K562 (cell line): ENCODE data around the gene RTF1. TPM values are rescaled to one million over a fixed set of nuclear protein-coding genes. Genes with fewer than 3 reads are reported as not detected.

Experiments
- BHLHE40 ChIP-seq: IDR thresholded peaks from 2 replicates; pipeline ENCODE4 v1.6.1; 2011; ENCODE audit warnings: low read length, improper control_type of control experiment
- CEBPG ChIP-seq, 3 experiments: fragments of 200-800 bp in 1 of 3; sonication (Bioruptor generic) in 1 of 3; sonication (generic) in 1 of 3; formaldehyde crosslinking in 1 of 3; IDR thresholded peaks in 2 of 3; conservative IDR thresholded peaks in 1 of 3; 2 replicates each; pipeline versions ENCODE4 v1.6.1 to v1.8.0; 2016 to 2022; ENCODE audit warnings: missing compliant biosample characterization in 2 of 3, missing genetic modification characterization in 2 of 3, mild to moderate bottlenecking in 1 of 3, missing genetic modification reagents in 1 of 3
- CTCF ChIP-seq, 3 experiments: IDR thresholded peaks in 2 of 3; conservative IDR thresholded peaks in 1 of 3; 2 replicates each; pipeline ENCODE4 v1.5.1; 2011 to 2012; ENCODE audit warnings: low read length in 3 of 3, mild to moderate bottlenecking in 3 of 3, control low read depth in 2 of 3, improper control_type of control experiment in 1 of 3, inconsistent platforms in 1 of 3, low read depth in 1 of 3, mixed read lengths in 1 of 3, moderate library complexity in 1 of 3; ENCODE audit not compliant: insufficient read depth in 2 of 3
- MTA2 ChIP-seq: fragments of 450-650 bp; IDR thresholded peaks from 2 replicates; pipeline ENCODE4 v1.6.1; 2016; ENCODE audit warnings: low read depth
- RFX7 ChIP-seq: fragments of 250-450 bp; sonication (Bioruptor Pico); IDR thresholded peaks from 2 replicates; pipeline ENCODE4 v1.5.1; 2021; ENCODE audit warnings: mild to moderate bottlenecking
- SIN3A ChIP-seq, 2 experiments: fragments of 150-350 bp in 1 of 2; IDR thresholded peaks; 2 replicates each; pipeline ENCODE4 v1.6.1; 2011 to 2016; ENCODE audit warnings: borderline replicate concordance in 2 of 2, low read depth in 2 of 2, low read length in 2 of 2, mild to moderate bottlenecking in 2 of 2, moderate library complexity in 2 of 2; ENCODE audit not compliant: control insufficient read depth in 1 of 2
- TAL1 ChIP-seq: fragments of 450-650 bp; IDR thresholded peaks from 2 replicates; pipeline ENCODE4 v1.6.1; 2016; ENCODE audit warnings: mild to moderate bottlenecking
- THAP12 ChIP-seq: fragments of 250-450 bp; sonication (Bioruptor Pico); IDR thresholded peaks from 2 replicates; pipeline ENCODE4 v1.9.0; 2021; ENCODE audit warnings: mild to moderate bottlenecking, inconsistent platforms
- ZBTB11 ChIP-seq, 3 experiments: fragments of 200-800 bp in 1 of 3; fragments of 250-450 bp in 1 of 3; fragments of 450-650 bp in 1 of 3; sonication (Bioruptor Pico) in 1 of 3; sonication (Bioruptor generic) in 1 of 3; formaldehyde crosslinking in 1 of 3; IDR thresholded peaks; 2 replicates each; pipeline versions ENCODE4 v1.6.1 to v1.8.0; 2016 to 2022; ENCODE audit warnings: mild to moderate bottlenecking in 2 of 3, missing genetic modification characterization in 2 of 3, missing compliant biosample characterization in 1 of 3, moderate library complexity in 1 of 3
- ZHX1 ChIP-seq: fragments of 150-350 bp; conservative IDR thresholded peaks from 2 replicates; pipeline ENCODE4 v1.6.1; 2014; ENCODE audit warnings: low read length
- ZNF146 ChIP-seq: IDR thresholded peaks from one replicate; pipeline ENCODE4 v1.6.1; 2018; ENCODE audit warnings: missing compliant biosample characterization; ENCODE audit not compliant: unreplicated experiment
- ZNF263 ChIP-seq: sonication (generic); formaldehyde crosslinking; IDR thresholded peaks from 2 replicates; pipeline ENCODE4 v1.8.0; 2022; ENCODE audit warnings: mild to moderate bottlenecking, missing genetic modification reagents, borderline replicate concordance
- ZNF431 ChIP-seq: sonication (generic); formaldehyde crosslinking; IDR thresholded peaks from 2 replicates; pipeline ENCODE4 v1.8.0; 2022; ENCODE audit warnings: mild to moderate bottlenecking, missing genetic modification reagents
- polyA plus RNA-seq, 8 experiments: library from polyadenylated mRNA; depleted of rRNA in 4 of 8; stranded (reverse) in 5 of 8; unstranded in 3 of 8; fragments of >200 nt; fragmentation: Nextera tagmentation in 2 of 8; fragmentation: Illumina TruSeq in 1 of 8; extraction: Ambion mirVana in 2 of 8; extraction: Trizol in 1 of 8; gene quantifications; 2 replicates each; pipeline versions ENCODE4 v1.2.1 to v1.2.3, GENCODE V29; 2011 to 2014; ENCODE audit warnings: inconsistent platforms in 1 of 8, missing spikeins in 1 of 8
- total RNA-seq, 7 experiments: library from RNA; depleted of rRNA in 6 of 7; stranded (reverse); fragments of >200 nt in 6 of 7; fragmentation: Illumina TruSeq in 2 of 7; extraction: Trizol in 2 of 7; gene quantifications; 2 replicates each; pipeline versions ENCODE4 v1.2.1 to v1.2.3, GENCODE V29; 2011 to 2021; ENCODE audit warnings: low replicate concordance in 1 of 7

Gene RTF1
- total and polyA plus RNA-seq, 9 of the 15 experiments (the other 6 are each of a cell fraction or from before 2014, with no cell fraction given), result 7.6 to 69.5 (median 31.5) TPM

GRCh38 chr15:41416742-41417417 lies at the start of gene RTF1 (continued):
- TF ChIP-seq THAP12 (CRISPR knock-in tag) (peak; percentile 58; the same call in 1 of the 2 replicates), BHLHE40 (peak; percentile 79), ZHX1 (no peak), ZNF263 (CRISPR knock-in tag) (no peak; the same call in 1 of the 2 replicates), MTA2 (no peak), ZNF431 (0 out of 2 replicates have a peak, but pooled peaks have one; percentile 52), CTCF (IDR thresholded peaks at IDR 0.05 in 2 of 3, conservative IDR thresholded peaks at IDR 0.05 in 1 of 3; ENCODE audit: insufficient read depth in 2 of 3, low read depth in 1 of 3, low read length in 3 of 3) (0 out of 6 replicates have a peak, but pooled peaks of 1 of the 3 experiments have one; percentile 0), CEBPG (CRISPR knock-in tag; IDR thresholded peaks at IDR 0.05) (no peak), CEBPG (tag; conservative IDR thresholded peaks at IDR 0.05 in 1 of 2, IDR thresholded peaks at IDR 0.05 in 1 of 2) (no peak), SIN3A (IDR thresholded peaks at IDR 0.05; ENCODE audit: borderline replicate concordance in 2 of 2, control insufficient read depth in 1 of 2, low read depth in 2 of 2, low read length in 2 of 2) (peak; percentile 25 to 99; a peak in 3 of 4 replicates), ZNF146 (CRISPR knock-in tag) (no peak), RFX7 (CRISPR knock-in tag) (no peak), TAL1 (no peak), ZBTB11 (CRISPR knock-in tag; IDR thresholded peaks at IDR 0.05) (peak in 1 of 3 experiments; percentile 66; a peak in 2 of 6 replicates)
